ELF-1 (cell line): ENCODE measurements around the gene SSR1.
"Not testable (repeated sequence)": the region's sequence is repeated elsewhere in the genome, so short reads cannot be mapped to it uniquely, and the experiment has no call there.

ENCODE experiments used
- DNase-seq: peaks from one replicate; pipeline ENCODE4 v3.0.0-alpha.2; 2016; ENCODE audit warnings: low read depth, low spot score

SSR1 gene

GRCh38 chr6:7282097-7282906 lies 30.7 kb downstream of the SSR1 start:
- DNase-seq: no peak

GRCh38 chr6:7276199-7276524 lies 36.8 kb downstream of the SSR1 start:
- DNase-seq: no peak

- not testable (repeated sequence) for DNase-seq
Measured at GRCh38 chr6:7274525-7274924, 38.5 kb downstream of the SSR1 start.

- no peak for DNase-seq
Measured at GRCh38 chr6:7273709-7274108, 39.3 kb downstream of the SSR1 start.

- no peak for DNase-seq
Measured at GRCh38 chr6:7271205-7271534, 41.8 kb downstream of the SSR1 start.

GRCh38 chr6:7270320-7271204 lies 42.4 kb downstream of the SSR1 start:
- no peak for DNase-seq

- no peak for DNase-seq
Measured at GRCh38 chr6:7269816-7270215, 43.2 kb downstream of the SSR1 start.

- DNase-seq: no peak
Measured at GRCh38 chr6:7268816-7269555, 44.0 kb downstream of the SSR1 start.

- DNase-seq: no peak
Measured at GRCh38 chr6:7268362-7268761, 44.6 kb downstream of the SSR1 start.

GRCh38 chr6:7267466-7268091 lies 45.4 kb downstream of the SSR1 start:
- no peak for DNase-seq

- DNase-seq: no peak
Measured at GRCh38 chr6:7267071-7267465, 45.9 kb downstream of the SSR1 start.

GRCh38 chr6:7265385-7265726 lies 47.6 kb downstream of the SSR1 start:
- not testable (repeated sequence) for DNase-seq

- DNase-seq: no peak
Measured at GRCh38 chr6:7264686-7265384, 48.2 kb downstream of the SSR1 start.

GRCh38 chr6:7264041-7264440 lies 49.0 kb downstream of the SSR1 start:
- DNase-seq: no peak

GRCh38 chr6:7263519-7263805 lies 49.5 kb downstream of the SSR1 start:
- not testable (repeated sequence) for DNase-seq

GRCh38 chr6:7262746-7263518 lies 50.1 kb downstream of the SSR1 start:
- no peak for DNase-seq

GRCh38 chr6:7261852-7262461 lies 51.0 kb downstream of the SSR1 start:
- DNase-seq: peak; percentile 75

- DNase-seq: peak; percentile 99
Measured at GRCh38 chr6:7261032-7261841, 51.8 kb downstream of the SSR1 start.

- peak; percentile 29 for DNase-seq
Measured at GRCh38 chr6:7260291-7261031, 52.5 kb downstream of the SSR1 start.
